ENCODE data around the gene BCL2A1. TPM values are rescaled to one million over a fixed set of nuclear protein-coding genes. Genes with fewer than 3 reads are reported as not detected.

Gene BCL2A1
- total and polyA plus RNA-seq, 10 of the 15 experiments (the other 5 are each of a cell fraction or from before 2014, with no cell fraction given) = 181 to 570 (median 321) TPM

- TF ChIP-seq ZBTB33 (IDR thresholded peaks at IDR 0.05) = 0 out of 2 replicates have a peak, but pooled peaks have one; percentile 28
- peak; percentile 99 for TF ChIP-seq BACH1 (IDR thresholded peaks at IDR 0.05; ENCODE audit: borderline replicate concordance)
- TF ChIP-seq NR2C2 (IDR thresholded peaks at IDR 0.05; ENCODE audit: borderline replicate concordance, control insufficient read depth, insufficient read length, low read depth) = no peak
- no peak for TF ChIP-seq CBX5 (IDR thresholded peaks at IDR 0.05; ENCODE audit: low read depth)
- no peak for TF ChIP-seq FOXK2 (IDR thresholded peaks at IDR 0.05)
- no peak for TF ChIP-seq SIX5 (IDR thresholded peaks at IDR 0.05; ENCODE audit: low read depth, low read length, severe bottlenecking)
- peak in 1 of 2 experiments; percentile 40; a peak in 1 of 4 replicates for TF ChIP-seq BHLHE40 (IDR thresholded peaks at IDR 0.05; ENCODE audit: borderline replicate concordance in 1 of 2, low read depth in 2 of 2, low read length in 1 of 2)
- TF ChIP-seq RELB (IDR thresholded peaks at IDR 0.05; ENCODE audit: low read depth) = peak; percentile 56; the same call in 1 of the 2 replicates
- peak; percentile 8; the same call in 1 of the 2 replicates for TF ChIP-seq SPI1 (IDR thresholded peaks at IDR 0.05; ENCODE audit: borderline replicate concordance, insufficient read depth, low read depth, low read length)
- TF ChIP-seq DPF2 (IDR thresholded peaks at IDR 0.05) = peak; percentile 33; the same call in 1 of the 2 replicates
- TF ChIP-seq SKIL (IDR thresholded peaks at IDR 0.05; ENCODE audit: low read depth, poor library complexity, severe bottlenecking) = no peak
- TF ChIP-seq MEF2B (IDR thresholded peaks at IDR 0.05; ENCODE audit: partially characterized antibody, poor library complexity, severe bottlenecking) = no peak
- TF ChIP-seq HDGF (IDR thresholded peaks at IDR 0.05) = no peak
- TF ChIP-seq RB1 (IDR thresholded peaks at IDR 0.05; ENCODE audit: borderline replicate concordance) = peak; percentile 45; the same call in 1 of the 2 replicates
- TF ChIP-seq ATF7 (IDR thresholded peaks at IDR 0.05; ENCODE audit: low read depth) = peak; percentile 18; the same call in 1 of the 2 replicates
- peak; percentile 58 for TF ChIP-seq IKZF1 (conservative IDR thresholded peaks at IDR 0.05)
Measured at GRCh38 chr15:79948095-79948695, 22.8 kb downstream of the BCL2A1 start (continued).

Data from GM12878 (cell line).